K562 (cell line): ENCODE results near the gene COL4A2. TPM values are rescaled to one million over a fixed set of nuclear protein-coding genes. Genes with fewer than 3 reads are reported as not detected.

ENCODE experiments used
- ASH1L ChIP-seq: fragments of 450-650 bp; IDR thresholded peaks from 2 replicates; pipeline ENCODE4 v1.6.1; 2018; ENCODE audit warnings: borderline replicate concordance, mild to moderate bottlenecking, low read depth; ENCODE audit not compliant: partially characterized antibody
- BRD4 ChIP-seq: fragments of 200-600 bp; sonication (generic); IDR thresholded peaks from 2 replicates; pipeline ENCODE4 v1.6.1; 2017; ENCODE audit warnings: inconsistent platforms
- CAMTA2 ChIP-seq: fragments of 250-450 bp; sonication (Bioruptor Pico); conservative IDR thresholded peaks from 2 replicates; pipeline ENCODE4 v1.5.1; 2022
- CBX8 ChIP-seq: fragments of 200-600 bp; sonication (generic); IDR thresholded peaks from 2 replicates; pipeline ENCODE4 v1.6.1; 2012; ENCODE audit warnings: borderline replicate concordance, mixed run types, low read depth, mild to moderate bottlenecking, moderate library complexity, mixed read lengths, low read length, control low read depth, inconsistent platforms; ENCODE audit not compliant: poor library complexity, severe bottlenecking; ENCODE audit errors: extremely low read depth
- CEBPG ChIP-seq, 3 experiments: fragments of 200-800 bp in 1 of 3; sonication (Bioruptor generic) in 1 of 3; sonication (generic) in 1 of 3; formaldehyde crosslinking in 1 of 3; IDR thresholded peaks in 2 of 3; conservative IDR thresholded peaks in 1 of 3; 2 replicates each; pipeline versions ENCODE4 v1.6.1 to v1.8.0; 2016 to 2022; ENCODE audit warnings: missing compliant biosample characterization in 2 of 3, missing genetic modification characterization in 2 of 3, mild to moderate bottlenecking in 1 of 3, missing genetic modification reagents in 1 of 3
- CXXC5 ChIP-seq: fragments of 250-450 bp; sonication (Bioruptor Pico); IDR thresholded peaks from 2 replicates; pipeline ENCODE4 v1.8.0; 2022; ENCODE audit warnings: inconsistent platforms, mild to moderate bottlenecking, moderate library complexity
- DPF2 ChIP-seq: fragments of 450-650 bp; IDR thresholded peaks from 2 replicates; pipeline ENCODE4 v1.6.1; 2016
- ETS2 ChIP-seq: IDR thresholded peaks from 2 replicates; pipeline ENCODE4 v1.6.1; 2016; ENCODE audit warnings: borderline replicate concordance, missing genetic modification characterization, mild to moderate bottlenecking, moderate library complexity, missing compliant biosample characterization; ENCODE audit not compliant: poor library complexity, severe bottlenecking
- FOXA1 ChIP-seq: fragments of 450-650 bp; IDR thresholded peaks from 2 replicates; pipeline ENCODE4 v1.6.1; 2016; ENCODE audit warnings: mild to moderate bottlenecking, borderline replicate concordance
- FOXA3 ChIP-seq, 2 experiments: fragments of 450-650 bp in 1 of 2; sonication (generic) in 1 of 2; formaldehyde crosslinking; IDR thresholded peaks in 1 of 2; conservative IDR thresholded peaks in 1 of 2; 2 replicates each; pipeline versions ENCODE4 v1.4.0 to v1.8.0; 2020 to 2022; ENCODE audit warnings: mild to moderate bottlenecking in 2 of 2, missing genetic modification reagents in 1 of 2
- GABPA ChIP-seq: fragments of 200-800 bp; sonication (Bioruptor generic); conservative IDR thresholded peaks from 2 replicates; pipeline ENCODE4 v1.6.1; 2016; ENCODE audit warnings: low read depth, missing genetic modification characterization, missing compliant biosample characterization
- ILF3 ChIP-seq: fragments of 450-650 bp; IDR thresholded peaks from 2 replicates; pipeline ENCODE4 v1.6.1; 2018; ENCODE audit warnings: antibody characterized with exemption, mild to moderate bottlenecking, moderate library complexity, borderline replicate concordance
- JUNB ChIP-seq: fragments of 450-650 bp; formaldehyde crosslinking; conservative IDR thresholded peaks from 2 replicates; pipeline ENCODE4 v1.4.0; 2020; ENCODE audit warnings: mild to moderate bottlenecking
- KDM2B ChIP-seq: fragments of 250-450 bp; sonication (Bioruptor Pico); IDR thresholded peaks from 2 replicates; pipeline ENCODE4 v1.8.0; 2021; ENCODE audit warnings: mild to moderate bottlenecking, moderate library complexity
- KHSRP ChIP-seq: fragments of 450-650 bp; IDR thresholded peaks from 2 replicates; pipeline ENCODE4 v1.6.1; 2017
- MEF2A ChIP-seq: IDR thresholded peaks from 2 replicates; pipeline ENCODE4 v1.6.1; 2011; ENCODE audit warnings: low read depth, mild to moderate bottlenecking, low read length, moderate library complexity; ENCODE audit not compliant: control insufficient read depth
- POLR2B ChIP-seq: fragments of 450-650 bp; IDR thresholded peaks from 2 replicates; pipeline ENCODE4 v1.6.1; 2018; ENCODE audit warnings: low read depth; ENCODE audit not compliant: partially characterized antibody
- RAD51 ChIP-seq: fragments of 450-650 bp; IDR thresholded peaks from 2 replicates; pipeline ENCODE4 v1.7.1; 2016; ENCODE audit warnings: low read depth, mild to moderate bottlenecking, borderline replicate concordance
- STAG1 ChIP-seq: sonication (generic); formaldehyde crosslinking; IDR thresholded peaks from 2 replicates; pipeline ENCODE4 v1.5.0; 2020; ENCODE audit warnings: missing genetic modification reagents, borderline replicate concordance
- ZFP36 ChIP-seq: fragments of 150-350 bp; IDR thresholded peaks from 2 replicates; pipeline ENCODE4 v1.6.1; 2018; ENCODE audit warnings: low read length, low read depth; ENCODE audit not compliant: partially characterized antibody
- ZNF212 ChIP-seq: fragments of 450-650 bp; formaldehyde crosslinking; IDR thresholded peaks from 2 replicates; pipeline ENCODE4 v1.4.0; 2020; ENCODE audit warnings: mild to moderate bottlenecking
- ZNF23 ChIP-seq: fragments of 250-450 bp; sonication (Bioruptor Pico); IDR thresholded peaks from 2 replicates; pipeline ENCODE4 v1.4.0; 2020; ENCODE audit warnings: mild to moderate bottlenecking
- ZNF584 ChIP-seq: fragments of 200-800 bp; sonication (Bioruptor generic); IDR thresholded peaks from 2 replicates; pipeline ENCODE4 v1.6.1; 2016; ENCODE audit warnings: low read depth, mild to moderate bottlenecking, missing genetic modification characterization, missing compliant biosample characterization
- polyA plus RNA-seq, 8 experiments: library from polyadenylated mRNA; depleted of rRNA in 4 of 8; stranded (reverse) in 5 of 8; unstranded in 3 of 8; fragments of >200 nt; fragmentation: Nextera tagmentation in 2 of 8; fragmentation: Illumina TruSeq in 1 of 8; extraction: Ambion mirVana in 2 of 8; extraction: Trizol in 1 of 8; gene quantifications; 2 replicates each; pipeline versions ENCODE4 v1.2.1 to v1.2.3, GENCODE V29; 2011 to 2014; ENCODE audit warnings: inconsistent platforms in 1 of 8, missing spikeins in 1 of 8
- total RNA-seq, 7 experiments: library from RNA; depleted of rRNA in 6 of 7; stranded (reverse); fragments of >200 nt in 6 of 7; fragmentation: Illumina TruSeq in 2 of 7; extraction: Trizol in 2 of 7; gene quantifications; 2 replicates each; pipeline versions ENCODE4 v1.2.1 to v1.2.3, GENCODE V29; 2011 to 2021; ENCODE audit warnings: low replicate concordance in 1 of 7
- TF ChIP-seq, protein P1 (sequence below), 2 experiments: IDR thresholded peaks; 2 replicates each; pipeline ENCODE4 v1.6.1; 2012; ENCODE audit warnings: improper control_type of control experiment in 2 of 2, low read depth in 2 of 2, low read length in 2 of 2, borderline replicate concordance in 1 of 2
- TF ChIP-seq, protein P2 (sequence below): sonication (generic); formaldehyde crosslinking; IDR thresholded peaks from 2 replicates; pipeline ENCODE4 v1.8.0; 2022; ENCODE audit warnings: mild to moderate bottlenecking, missing genetic modification reagents

The COL4A2 gene
- total and polyA plus RNA-seq, 9 of the 15 experiments (the other 6 are each of a cell fraction or from before 2014, with no cell fraction given), result 0.13 to 15.2 (median 8.1) TPM

- no peak for TF ChIP-seq RAD51
- TF ChIP-seq CXXC5 (CRISPR knock-in tag), result peak; percentile 38; the same call in 1 of the 2 replicates
- TF ChIP-seq ASH1L, result no peak
- TF ChIP-seq, protein P1, sequence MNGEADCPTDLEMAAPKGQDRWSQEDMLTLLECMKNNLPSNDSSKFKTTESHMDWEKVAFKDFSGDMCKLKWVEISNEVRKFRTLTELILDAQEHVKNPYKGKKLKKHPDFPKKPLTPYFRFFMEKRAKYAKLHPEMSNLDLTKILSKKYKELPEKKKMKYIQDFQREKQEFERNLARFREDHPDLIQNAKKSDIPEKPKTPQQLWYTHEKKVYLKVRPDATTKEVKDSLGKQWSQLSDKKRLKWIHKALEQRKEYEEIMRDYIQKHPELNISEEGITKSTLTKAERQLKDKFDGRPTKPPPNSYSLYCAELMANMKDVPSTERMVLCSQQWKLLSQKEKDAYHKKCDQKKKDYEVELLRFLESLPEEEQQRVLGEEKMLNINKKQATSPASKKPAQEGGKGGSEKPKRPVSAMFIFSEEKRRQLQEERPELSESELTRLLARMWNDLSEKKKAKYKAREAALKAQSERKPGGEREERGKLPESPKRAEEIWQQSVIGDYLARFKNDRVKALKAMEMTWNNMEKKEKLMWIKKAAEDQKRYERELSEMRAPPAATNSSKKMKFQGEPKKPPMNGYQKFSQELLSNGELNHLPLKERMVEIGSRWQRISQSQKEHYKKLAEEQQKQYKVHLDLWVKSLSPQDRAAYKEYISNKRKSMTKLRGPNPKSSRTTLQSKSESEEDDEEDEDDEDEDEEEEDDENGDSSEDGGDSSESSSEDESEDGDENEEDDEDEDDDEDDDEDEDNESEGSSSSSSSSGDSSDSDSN (IDR thresholded peaks at IDR 0.05; ENCODE audit: borderline replicate concordance in 1 of 2, low read depth in 2 of 2, low read length in 2 of 2), result peak in 1 of 2 experiments; percentile 41; a peak in 1 of 4 replicates
- no peak for TF ChIP-seq FOXA1
- TF ChIP-seq ETS2 (tag), result no peak
- peak; percentile 18 to 89; a peak in 2 of 4 replicates for TF ChIP-seq FOXA3 (CRISPR knock-in tag; conservative IDR thresholded peaks at IDR 0.05 in 1 of 2, IDR thresholded peaks at IDR 0.05 in 1 of 2)
- no peak for TF ChIP-seq JUNB (CRISPR knock-in tag)
- TF ChIP-seq ZNF23 (CRISPR knock-in tag), result no peak
- TF ChIP-seq CEBPG (CRISPR knock-in tag; IDR thresholded peaks at IDR 0.05), result peak; percentile 20; the same call in 1 of the 2 replicates
- TF ChIP-seq CEBPG (tag; conservative IDR thresholded peaks at IDR 0.05 in 1 of 2, IDR thresholded peaks at IDR 0.05 in 1 of 2), result no peak
- TF ChIP-seq ZFP36, result no peak
- TF ChIP-seq MEF2A, result peak; percentile 99
- TF ChIP-seq, protein P2, sequence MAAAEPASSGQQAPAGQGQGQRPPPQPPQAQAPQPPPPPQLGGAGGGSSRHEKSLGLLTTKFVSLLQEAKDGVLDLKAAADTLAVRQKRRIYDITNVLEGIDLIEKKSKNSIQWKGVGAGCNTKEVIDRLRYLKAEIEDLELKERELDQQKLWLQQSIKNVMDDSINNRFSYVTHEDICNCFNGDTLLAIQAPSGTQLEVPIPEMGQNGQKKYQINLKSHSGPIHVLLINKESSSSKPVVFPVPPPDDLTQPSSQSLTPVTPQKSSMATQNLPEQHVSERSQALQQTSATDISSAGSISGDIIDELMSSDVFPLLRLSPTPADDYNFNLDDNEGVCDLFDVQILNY (CRISPR knock-in tag), result 0 out of 2 replicates have a peak, but pooled peaks have one; percentile 37
- no peak; the same call in none of the 2 replicates for TF ChIP-seq GABPA (tag)
- no peak for TF ChIP-seq KHSRP
- TF ChIP-seq ZNF212 (CRISPR knock-in tag), result no peak
- TF ChIP-seq STAG1 (CRISPR knock-in tag), result no peak
- peak; percentile 81 for TF ChIP-seq DPF2
- no peak for TF ChIP-seq CBX8
- TF ChIP-seq KDM2B (CRISPR knock-in tag), result no peak
- TF ChIP-seq BRD4, result no peak
- TF ChIP-seq POLR2B, result no peak
- peak; percentile 71; the same call in 1 of the 2 replicates for TF ChIP-seq ZNF584
- no peak for TF ChIP-seq ILF3
- 0 out of 2 replicates have a peak, but pooled peaks have one; percentile 18 for TF ChIP-seq CAMTA2 (CRISPR knock-in tag)
Observed at GRCh38 chr13:110506859-110507566, 199.9 kb downstream of the COL4A2 start (continued).
